Liver (tissue), 9 donors: ENCODE measurements around the gene MECR. TPM values are rescaled to one million over a fixed set of nuclear protein-coding genes. Genes with fewer than 3 reads are reported as not detected.
A peak's percentile ranks its signal among the peaks of the same experiment; 100 is the strongest.

Experiments
- DNase-seq: peaks from one replicate; pipeline ENCODE4 v3.0.0-alpha.2; 2017; ENCODE audit warnings: low spot score
- H3K27ac ChIP-seq, 2 donors: one replicate each; pipeline ENCODE4 v1.7.0; 2013; ENCODE audit warnings: inconsistent platforms in 2 of 2, low read length in 2 of 2, control low read depth in 1 of 2, low read depth in 1 of 2, mild to moderate bottlenecking in 1 of 2
- H3K27me3 ChIP-seq, 4 donors: one replicate each; pipeline versions ENCODE4 v1.6.1 to v1.7.0; 2013; ENCODE audit warnings: low read length in 3 of 4, inconsistent platforms in 1 of 4, mild to moderate bottlenecking in 1 of 4, moderate library complexity in 1 of 4; ENCODE audit not compliant: control insufficient read depth in 4 of 4, insufficient read depth in 4 of 4
- H3K36me3 ChIP-seq, 4 donors: one replicate each; pipeline versions ENCODE4 v1.6.1 to v1.7.0; 2013; ENCODE audit warnings: low read length in 3 of 4, mild to moderate bottlenecking in 3 of 4, low read depth in 1 of 4, moderate library complexity in 1 of 4; ENCODE audit not compliant: control insufficient read depth in 4 of 4, insufficient read depth in 3 of 4
- H3K4me1 ChIP-seq, 4 donors: one replicate each; pipeline versions ENCODE4 v1.6.1 to v1.7.0; 2013; ENCODE audit warnings: low read length in 3 of 4, mild to moderate bottlenecking in 3 of 4, moderate library complexity in 1 of 4; ENCODE audit not compliant: control insufficient read depth in 4 of 4, insufficient read depth in 4 of 4
- H3K4me3 ChIP-seq, 3 donors: one replicate each; pipeline versions ENCODE4 v1.6.1 to v1.7.0; 2013; ENCODE audit warnings: low read length in 3 of 3, control low read depth in 1 of 3, low read depth in 1 of 3, mild to moderate bottlenecking in 1 of 3
- H3K9ac ChIP-seq, 2 donors: one replicate each; pipeline ENCODE4 v1.7.0; 2013; ENCODE audit warnings: low read length in 2 of 2, mild to moderate bottlenecking in 2 of 2, moderate library complexity in 2 of 2, control low read depth in 1 of 2, low read depth in 1 of 2
- H3K9me3 ChIP-seq, 4 donors: one replicate each; pipeline versions ENCODE4 v1.6.1 to v1.7.0; 2013; ENCODE audit warnings: low read length in 3 of 4; ENCODE audit not compliant: control insufficient read depth in 4 of 4
- ATF3 ChIP-seq: IDR thresholded peaks from 2 replicates; pipeline ENCODE4 v1.6.1; 2016; ENCODE audit warnings: antibody characterized with exemption
- CTCF ChIP-seq: fragments of 150-350 bp; IDR thresholded peaks from 2 replicates; pipeline ENCODE4 v1.5.1; 2017; ENCODE audit warnings: improper control_type of control experiment, low read depth, low read length; ENCODE audit not compliant: missing input control
- FOXA1 ChIP-seq: IDR thresholded peaks from 2 replicates; pipeline ENCODE4 v1.6.1; 2016; ENCODE audit warnings: antibody characterized with exemption
- GABPA ChIP-seq, 2 donors: IDR thresholded peaks in 1 of 2; conservative IDR thresholded peaks in 1 of 2; 2 replicates each; pipeline ENCODE4 v1.6.1; 2016; ENCODE audit warnings: antibody characterized with exemption in 2 of 2, mild to moderate bottlenecking in 1 of 2, moderate library complexity in 1 of 2
- HNF4A ChIP-seq, 2 donors: conservative IDR thresholded peaks; 2 replicates each; pipeline ENCODE4 v1.6.1; 2016; ENCODE audit warnings: antibody characterized with exemption in 2 of 2, mild to moderate bottlenecking in 2 of 2
- MAX ChIP-seq: IDR thresholded peaks from 2 replicates; pipeline ENCODE4 v1.6.1; 2016; ENCODE audit warnings: antibody characterized with exemption
- RAD21 ChIP-seq, 2 donors: IDR thresholded peaks; 2 replicates each; pipeline ENCODE4 v1.6.1; 2016; ENCODE audit warnings: antibody characterized with exemption in 2 of 2, mild to moderate bottlenecking in 2 of 2
- REST ChIP-seq: IDR thresholded peaks from 2 replicates; pipeline ENCODE4 v1.6.1; 2016; ENCODE audit warnings: antibody characterized with exemption, mild to moderate bottlenecking
- RXRA ChIP-seq, 2 donors: IDR thresholded peaks; 2 replicates each; pipeline ENCODE4 v1.6.1; 2017 to 2018; ENCODE audit warnings: antibody characterized with exemption in 2 of 2, mild to moderate bottlenecking in 1 of 2
- SP1 ChIP-seq: IDR thresholded peaks from 2 replicates; pipeline ENCODE4 v1.6.1; 2018; ENCODE audit warnings: antibody characterized with exemption, mild to moderate bottlenecking
- TAF1 ChIP-seq: conservative IDR thresholded peaks from 2 replicates; pipeline ENCODE4 v1.6.1; 2016; ENCODE audit warnings: antibody characterized with exemption, mild to moderate bottlenecking
- YY1 ChIP-seq: IDR thresholded peaks from 2 replicates; pipeline ENCODE4 v1.6.1; 2016; ENCODE audit warnings: antibody characterized with exemption, mild to moderate bottlenecking
- ZBTB33 ChIP-seq: IDR thresholded peaks from 2 replicates; pipeline ENCODE4 v1.6.1; 2016; ENCODE audit warnings: antibody characterized with exemption
- whole genome bisulfite sequencing: extraction: QIAGEN DNeasy Blood & Tissue Kit; methylation state at CpG from one replicate; pipeline ENCODE4 v1.1.7; 2013; 5-methylcytosine and 5-hydroxymethylcytosine counted together
- polyA plus RNA-seq, 2 donors: library from polyadenylated mRNA; stranded (reverse) in 1 of 2; unstranded in 1 of 2; fragments of 200-250 nt in 1 of 2; fragments of >200 nt in 1 of 2; fragmentation: Nextera tagmentation in 1 of 2; extraction: Ambion mirVana in 1 of 2; gene quantifications; one replicate each; pipeline versions ENCODE4 v1.2.1 to v1.2.3, GENCODE V29; 2013 to 2015
- total RNA-seq, 2 donors: library from RNA; depleted of rRNA; stranded (reverse); fragments of >200 nt; gene quantifications; one replicate each; pipeline ENCODE4 v1.2.3, GENCODE V29; 2014
- donor health status: healthy.
- donor health status: healthy.
- donor health status: healthy.
- donor health status: healthy.
- donor health status: healthy.

The MECR gene
- total and polyA plus RNA-seq, 4 donors = 7.5 to 19.9 (median 13.2) TPM

GRCh38 chr1:29272147-29272907 lies 41.6 kb upstream of the MECR start:
- 89% methylated on average over 6 of the region's 6 CpGs for WGBS
- no peaks in the 10 kb centered on the region for H3K9me3 ChIP-seq
- no peak overlapping the region for H3K9ac ChIP-seq
- DNase-seq = no peak
- H3K4me1 ChIP-seq = peaks cover 0 to 3% (median under 1%) of the 10 kb centered on the region in 4 donors
- no peak for TF ChIP-seq RXRA (IDR thresholded peaks at IDR 0.05)
- no peak for TF ChIP-seq HNF4A (conservative IDR thresholded peaks at IDR 0.05)
- TF ChIP-seq ATF3 = no peak
- no peak for TF ChIP-seq SP1
- TF ChIP-seq TAF1 = no peak
- TF ChIP-seq CTCF = no peak
- no peak for TF ChIP-seq MAX
- TF ChIP-seq ZBTB33 = no peak
- TF ChIP-seq RAD21 (IDR thresholded peaks at IDR 0.05) = no peak
- TF ChIP-seq FOXA1 = no peak
- no peak for TF ChIP-seq YY1
- no peak for TF ChIP-seq REST
- no peak overlapping the region for H3K27ac ChIP-seq
- no peaks in the 10 kb centered on the region for H3K27me3 ChIP-seq
- no peak overlapping the region for H3K4me3 ChIP-seq
- peaks cover 0 to 8% (median 1%) of the 10 kb centered on the region in 4 donors for H3K36me3 ChIP-seq

- WGBS = 48% methylated on average over 7 of the region's 7 CpGs
- no peak overlapping the region for H3K27ac ChIP-seq
- no peak for DNase-seq
These were observed 41.0 kb upstream of the MECR start for GRCh38 chr1:29271724-29272123.

More at GRCh38 chr1:29271724-29272123, 41.0 kb upstream of the MECR start:
- Histone ChIP-seq H3K9ac (no peak overlapping the region), H3K4me3 (no peak overlapping the region), H3K36me3 (peaks cover 0 to 8% (median 1%) of the 10 kb centered on the region in 4 donors), H3K4me1 (peaks cover 0 to 6% (median under 1%) of the 10 kb centered on the region in 4 donors), H3K27me3 (no peaks in the 10 kb centered on the region), H3K9me3 (no peaks in the 10 kb centered on the region)
- TF ChIP-seq RAD21 (IDR thresholded peaks at IDR 0.05) (peak in 1 of 2 donors; percentile 11), GABPA (IDR thresholded peaks at IDR 0.05 in 1 of 2, conservative IDR thresholded peaks at IDR 0.05 in 1 of 2) (no peak), ZBTB33 (no peak), FOXA1 (no peak)
